ENCODE data around the gene SCYL3. TPM values are rescaled to one million over a fixed set of nuclear protein-coding genes. Genes with fewer than 3 reads are reported as not detected.
"Not testable (repeated sequence)": the region's sequence is repeated elsewhere in the genome, so short reads cannot be mapped to it uniquely, and the experiment has no call there.

The SCYL3 gene
- polyA plus RNA-seq, 6 donors from 2014 or later: 8.8 to 31.0 (median 14.5) TPM

DNA sequence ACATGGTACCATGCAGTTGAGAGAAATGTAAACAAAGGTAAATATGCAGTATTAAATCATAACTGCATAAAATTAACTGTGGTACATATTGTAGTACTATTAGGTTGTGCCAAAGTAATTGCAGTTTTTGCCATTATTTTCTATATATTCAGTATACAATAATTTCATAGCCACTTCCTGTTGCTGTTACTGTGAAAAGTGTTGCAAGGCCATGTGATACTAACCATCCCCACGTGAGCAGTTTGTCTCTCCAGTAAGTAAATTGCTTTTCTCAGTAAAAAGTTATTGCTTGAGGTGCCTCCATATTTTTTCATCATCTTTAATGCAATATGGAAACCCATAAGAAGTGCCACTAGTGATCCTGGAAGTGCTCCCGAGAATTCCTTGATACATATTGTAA is 79.4 kb downstream of the SCYL3 start:
- Mint-ChIP-seq H3K9me3 (no peaks in the 10 kb centered on the region), H3K36me3 (peaks cover 0 to 11% of the 10 kb centered on the region in 2 donors), H3K27me3 (no peaks in the 10 kb centered on the region), H3K4me1 (no peaks in the 10 kb centered on the region), H3K4me3 (no peak overlapping the region), H3K27ac (no peak overlapping the region)
- DNase-seq: no peak
- no peak for ATAC-seq (ENCODE audit: low read depth in 2 of 2)

DNA sequence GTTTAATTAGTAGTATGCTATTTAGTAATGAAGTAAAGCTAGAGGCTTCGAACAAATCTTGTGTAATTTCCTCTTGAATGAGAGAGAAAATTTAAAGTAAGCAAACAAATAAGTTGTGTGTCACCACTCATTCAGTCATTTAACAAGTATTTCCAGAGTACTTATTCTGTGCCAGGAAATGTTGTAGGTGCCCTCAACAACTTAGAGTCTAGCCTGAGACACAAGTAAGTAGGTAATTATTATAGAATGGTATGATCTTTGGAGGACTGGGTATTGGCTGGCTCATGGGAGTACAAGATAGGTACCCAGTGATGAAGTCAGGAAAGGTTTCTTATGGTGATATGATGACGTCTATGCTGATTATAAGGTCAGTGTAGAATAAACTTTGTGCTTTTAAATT is 81.6 kb downstream of the SCYL3 start:
- no peak for ATAC-seq (ENCODE audit: low read depth in 2 of 2)
- DNase-seq: no peak
- Mint-ChIP-seq H3K27me3 (no peaks in the 10 kb centered on the region), H3K36me3 (peaks cover 0 to 11% of the 10 kb centered on the region in 2 donors), H3K4me1 (no peaks in the 10 kb centered on the region), H3K27ac (peak overlapping the region in 1 of 6 donors; percentile 31), H3K9me3 (no peaks in the 10 kb centered on the region), H3K4me3 (no peak overlapping the region)

DNA sequence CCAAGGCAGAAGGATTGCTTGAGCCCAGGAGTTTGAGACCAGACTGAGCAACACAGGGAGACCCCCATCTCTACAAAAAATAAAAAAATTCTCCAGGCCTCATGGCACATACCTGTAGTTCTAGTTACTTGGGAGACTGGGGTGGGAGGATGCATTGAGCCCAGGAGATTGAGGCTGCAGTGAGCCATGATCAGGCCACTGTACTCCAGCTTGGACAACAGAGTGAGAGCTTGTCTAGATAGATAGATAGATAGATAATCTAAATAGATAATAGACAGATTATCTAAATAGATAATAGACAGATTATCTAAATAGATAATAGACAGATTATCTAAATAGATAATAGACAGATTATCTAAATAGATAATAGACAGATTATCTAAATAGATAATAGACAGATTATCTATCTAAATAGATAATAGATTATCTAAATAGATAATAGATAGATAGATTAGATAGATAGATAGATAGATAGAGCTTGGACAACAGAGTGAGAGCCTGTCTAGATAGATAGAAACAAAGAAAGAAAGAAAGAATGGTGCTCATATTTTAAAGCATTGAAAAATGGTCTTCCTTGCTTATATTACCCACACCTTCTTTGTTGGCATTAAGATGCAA is 82.2 kb downstream of the SCYL3 start:
- H3K4me1 Mint-ChIP-seq; H3K27ac Mint-ChIP-seq; DNase-seq; H3K4me3 Mint-ChIP-seq; H3K27me3 Mint-ChIP-seq; ATAC-seq (ENCODE audit: low read depth in 2 of 2); H3K9me3 Mint-ChIP-seq: not testable (repeated sequence)
- peaks cover 0 to 11% of the 10 kb centered on the region in 2 donors for H3K36me3 Mint-ChIP-seq

DNA sequence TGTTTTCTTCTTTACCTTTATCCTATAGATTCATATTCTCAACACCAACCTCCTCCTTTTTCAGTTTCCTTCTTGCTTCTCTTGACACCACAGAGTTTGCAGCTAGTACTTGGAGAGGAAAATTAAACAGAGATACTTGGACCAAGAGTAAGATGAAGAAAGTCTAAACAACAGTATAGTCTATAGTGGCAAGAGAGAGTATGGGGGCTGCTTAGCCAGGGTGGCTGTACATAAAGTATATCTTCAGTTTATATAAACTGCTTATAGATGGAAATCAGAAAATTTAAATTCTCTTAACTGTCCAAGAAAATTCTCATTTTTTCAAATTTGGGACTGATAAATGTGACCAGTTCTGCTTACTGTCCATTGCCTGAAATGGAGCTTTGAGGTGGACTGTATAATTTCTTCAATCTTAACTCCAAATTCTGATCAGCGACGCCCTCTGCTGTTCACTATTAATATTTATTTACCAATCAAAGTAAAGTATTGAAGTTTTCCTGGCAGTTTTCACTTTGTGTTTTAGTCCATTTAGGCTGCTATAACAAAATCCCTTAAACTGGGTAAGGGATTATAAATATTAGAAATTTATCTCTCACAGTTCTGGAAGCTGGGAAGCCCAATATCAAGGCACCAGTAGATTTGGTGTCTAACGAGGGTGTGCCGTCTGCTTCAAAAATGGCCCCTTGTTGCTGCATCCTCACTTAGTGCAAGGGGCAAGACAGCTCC is 84.2 kb downstream of the SCYL3 start:
- H3K27ac Mint-ChIP-seq: peak overlapping the region in 2 of 6 donors; percentile 58
- H3K9me3 Mint-ChIP-seq: no peaks in the 10 kb centered on the region
- ATAC-seq (ENCODE audit: low read depth in 2 of 2) (no peak), DNase-seq (peak; percentile 30)
- H3K4me3 Mint-ChIP-seq: no peak overlapping the region
- H3K4me1 Mint-ChIP-seq: no peaks in the 10 kb centered on the region
- peaks cover 0 to 15% of the 10 kb centered on the region in 2 donors for H3K36me3 Mint-ChIP-seq
- H3K27me3 Mint-ChIP-seq: no peaks in the 10 kb centered on the region

DNA sequence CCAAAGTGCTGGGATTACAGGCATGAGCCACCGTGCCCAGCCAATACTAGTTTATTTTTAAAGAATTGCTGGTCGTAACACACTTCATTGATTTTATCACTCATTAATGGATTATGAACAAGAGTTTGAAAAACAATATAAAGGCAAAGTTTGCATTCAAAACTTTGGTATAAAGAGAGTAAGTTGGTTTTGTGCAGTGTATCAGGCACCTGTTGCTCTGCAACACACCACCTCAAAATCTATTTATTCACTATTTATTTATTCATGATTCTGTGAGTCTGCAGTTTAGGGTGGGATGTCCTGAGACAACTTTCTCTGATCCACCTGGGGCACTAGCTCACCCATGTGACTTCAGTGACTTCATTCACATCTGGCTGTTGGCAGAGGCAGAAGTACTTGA is 88.8 kb downstream of the SCYL3 start:
- Mint-ChIP-seq H3K36me3 (peaks cover 0 to 13% of the 10 kb centered on the region in 2 donors), H3K4me1 (no peaks in the 10 kb centered on the region), H3K27me3 (no peaks in the 10 kb centered on the region)

DNA sequence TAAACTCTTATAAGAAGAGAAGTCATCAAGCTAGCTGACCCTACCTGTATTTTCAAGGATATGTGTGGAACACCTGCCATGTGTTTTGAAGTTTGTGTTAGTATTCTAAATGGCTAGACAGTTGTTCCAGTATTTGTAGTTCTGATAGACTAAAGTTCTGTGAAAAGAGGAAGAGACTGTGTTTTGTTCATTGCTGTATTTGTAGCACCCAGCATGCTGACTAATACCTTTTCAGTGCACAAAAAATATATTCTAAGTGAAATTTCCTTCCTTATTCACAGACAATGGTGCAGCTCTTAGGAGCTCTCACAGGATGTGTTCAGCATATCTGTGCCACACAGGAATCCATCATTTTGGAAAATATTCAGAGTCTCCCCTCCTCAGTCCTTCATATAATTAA is 90.8 kb downstream of the SCYL3 start:
- H3K9me3 Mint-ChIP-seq: no peaks in the 10 kb centered on the region
- no peak overlapping the region for H3K4me3 Mint-ChIP-seq
- DNase-seq (no peak), ATAC-seq (ENCODE audit: low read depth in 2 of 2) (no peak)
- no peaks in the 10 kb centered on the region for H3K4me1 Mint-ChIP-seq
- H3K27me3 Mint-ChIP-seq: no peaks in the 10 kb centered on the region
- no peak overlapping the region for H3K27ac Mint-ChIP-seq
- H3K36me3 Mint-ChIP-seq: peaks cover 0 to 13% of the 10 kb centered on the region in 2 donors

More for the DNA sequence above, 88.8 kb downstream of the SCYL3 start:
- Mint-ChIP-seq H3K9me3 (no peaks in the 10 kb centered on the region), H3K4me3 (no peak overlapping the region), H3K27ac (no peak overlapping the region)
- ATAC-seq (ENCODE audit: low read depth in 2 of 2): no peak
- DNase-seq: no peak

Other genes starting within 250 kb of the SCYL3 start
- gene SELL, start 182.3 kb downstream of the SCYL3 start, polyA plus RNA-seq (ENCODE audit: low read depth in 6 of 6): 1,000 to 10,000 TPM; 1,749 to 3,838 (median 2,128) TPM
- under 1 TPM in 1 of 6 donors, not detected in 5; 0.09 TPM for gene SELE, start 159.8 kb downstream of the SCYL3 start, polyA plus RNA-seq (ENCODE audit: low read depth in 6 of 6)
- gene METTL18, start 99.0 kb downstream of the SCYL3 start, polyA plus RNA-seq (ENCODE audit: low read depth in 6 of 6): 10 to 100 TPM; 22.6 to 36.2 (median 29.1) TPM
- gene KIFAP3, start 180.8 kb upstream of the SCYL3 start, polyA plus RNA-seq (ENCODE audit: low read depth in 6 of 6): 1 to 10 TPM in 5 of 6 donors, under 1 TPM in 1; 0.47 to 9.1 (median 8.7) TPM

Measured in naive B cell (primary cell).